Activated CD8-positive, alpha-beta T cell treated with anti-CD3 and anti-CD28 coated beads for 36 hours (primary cell): ENCODE results near the gene PTPA. TPM values are rescaled to one million over a fixed set of nuclear protein-coding genes. Genes with fewer than 3 reads are reported as not detected.

Experiments
- ATAC-seq: fragments of 200-7000 bp; cut with Tn5 transposase; one replicate; pipeline ENCODE4 v1.10.0; 2021; ENCODE audit warnings: mild to moderate bottlenecking, moderate library complexity
- CTCF ChIA-PET: fragments of 350-600 bp; sonication (Branson Sonifier 250); formaldehyde crosslinking; loops from one replicate; lab custom pipeline; 2021; ENCODE audit warnings: antibody characterized with exemption; lab: Charles Lee
- POLR2A ChIA-PET: fragments of 350-600 bp; sonication (Branson Sonifier 250); formaldehyde crosslinking; loops from one replicate; lab custom pipeline; 2021; ENCODE audit warnings: antibody characterized with exemption; lab: Charles Lee
- DNase-seq: peaks from one replicate; pipeline ENCODE4 v3.0.0-alpha.2; 2020
- H3K27ac Mint-ChIP-seq: one replicate; pipeline ENCODE4 v1.8.0; 2021; ENCODE audit warnings: mild to moderate bottlenecking, mixed read lengths
- H3K27me3 Mint-ChIP-seq: one replicate; pipeline ENCODE4 v1.8.0; 2021; ENCODE audit warnings: mixed read lengths
- H3K36me3 Mint-ChIP-seq: one replicate; pipeline ENCODE4 v1.8.0; 2021; ENCODE audit warnings: low read depth, mixed read lengths
- H3K4me1 Mint-ChIP-seq: one replicate; pipeline ENCODE4 v1.8.0; 2021; ENCODE audit warnings: low read depth, mixed read lengths
- H3K4me3 Mint-ChIP-seq: one replicate; pipeline ENCODE4 v1.8.0; 2021; ENCODE audit warnings: mild to moderate bottlenecking, moderate library complexity, mixed read lengths
- H3K9me3 Mint-ChIP-seq: one replicate; pipeline ENCODE4 v1.8.0; 2021; ENCODE audit warnings: mixed read lengths
- CTCF ChIP-seq: fragments of 200-600 bp; IDR thresholded peaks from one replicate; pipeline ENCODE4 v1.8.0; 2022; ENCODE audit warnings: antibody characterized with exemption, mild to moderate bottlenecking
- intact Hi-C: fragments of 100-400 bp; cut with micrococcal nuclease; formaldehyde crosslinking; loops from one replicate; pipeline ENCODE4 v1.10.0; 2022
- total RNA-seq, 2 experiments: library from RNA; stranded (reverse); gene quantifications; one replicate each; pipeline ENCODE4 v1.2.3, GENCODE V29; 2021

PTPA gene
- total RNA-seq, 2 experiments from 2014 or later: 95.3 to 98.5 TPM

- CTCF ChIA-PET: no interaction called here
- Mint-ChIP-seq H3K27ac (no peak overlapping the region), H3K4me3 (no peak overlapping the region), H3K36me3 (no peaks in the 10 kb centered on the region), H3K27me3 (no peaks in the 10 kb centered on the region), H3K9me3 (no peaks in the 10 kb centered on the region), H3K4me1 (peaks cover 26% of the 10 kb centered on the region)
- POLR2A ChIA-PET: no interaction called here
- no peak for TF ChIP-seq CTCF
- DNase-seq (no peak), ATAC-seq (no peak)
- intact Hi-C loops: no loop called here
Observed at GRCh38 chr9:129077236-129077635, 34.0 kb upstream of the PTPA start.

- ATAC-seq (no peak), DNase-seq (no peak)
- H3K9me3 Mint-ChIP-seq: no peaks in the 10 kb centered on the region
- H3K4me1 Mint-ChIP-seq: peaks cover 25% of the 10 kb centered on the region
- H3K36me3 Mint-ChIP-seq: no peaks in the 10 kb centered on the region
- no peaks in the 10 kb centered on the region for H3K27me3 Mint-ChIP-seq
- CTCF ChIA-PET: interaction anchor here (2.3 kb wide), 1 partner anchor 11 kb away, joined by 6 read pairs; no protein-coding TSS in a partner anchor
- H3K4me3 Mint-ChIP-seq: peak overlapping the region; percentile 88
- no peak overlapping the region for H3K27ac Mint-ChIP-seq
- intact Hi-C loops: no loop called here
- POLR2A ChIA-PET: interaction anchor here (1.2 kb wide), 1 partner anchor 10 kb away, joined by 3 read pairs; no protein-coding TSS in a partner anchor
- no peak for TF ChIP-seq CTCF
Observed at GRCh38 chr9:129078691-129079503, 32.3 kb upstream of the PTPA start.

GRCh38 chr9:129079829-129080228 is 31.4 kb upstream of the PTPA start:
- POLR2A ChIA-PET: interaction anchor here (1.2 to 1.3 kb wide), 2 partner anchors 10 to 11 kb away, joined by 3 to 5 read pairs; no protein-coding TSS in a partner anchor
- Mint-ChIP-seq H3K36me3 (no peaks in the 10 kb centered on the region), H3K27me3 (no peaks in the 10 kb centered on the region), H3K9me3 (no peaks in the 10 kb centered on the region), H3K4me3 (peak overlapping the region; percentile 88), H3K4me1 (peaks cover 21% of the 10 kb centered on the region), H3K27ac (no peak overlapping the region)
- DNase-seq (no peak), ATAC-seq (no peak)
- CTCF ChIA-PET: interaction anchor here (1.6 to 2.3 kb wide), 2 partner anchors 12 to 52 kb away, joined by 6 to 10 read pairs; no protein-coding TSS in a partner anchor
- intact Hi-C loops: no loop called here
- no peak for TF ChIP-seq CTCF

GRCh38 chr9:129080298-129080600 is 31.0 kb upstream of the PTPA start:
- no peaks in the 10 kb centered on the region for H3K36me3 Mint-ChIP-seq
- ChIA-PET CTCF (interaction anchor here (1.0 to 2.3 kb wide), 3 partner anchors 13 to 544 kb away, joined by 3 to 10 read pairs (median 6); no protein-coding TSS in a partner anchor), POLR2A (interaction anchor here (0.7 to 1.3 kb wide), 4 partner anchors 10 to 370 kb away, joined by 3 to 5 read pairs (median 4); no protein-coding TSS in a partner anchor)
- no peak for DNase-seq
- no peaks in the 10 kb centered on the region for H3K9me3 Mint-ChIP-seq
- peak overlapping the region; percentile 78 for H3K27ac Mint-ChIP-seq
- ATAC-seq: no peak
- TF ChIP-seq CTCF: no peak
- peaks cover 21% of the 10 kb centered on the region for H3K4me1 Mint-ChIP-seq
- H3K4me3 Mint-ChIP-seq: peak overlapping the region; percentile 88
- H3K27me3 Mint-ChIP-seq: no peaks in the 10 kb centered on the region
- intact Hi-C loops: no loop called here
